Ovary (tissue), 9 donors: ENCODE measurements around the gene UMAD1. TPM values are rescaled to one million over a fixed set of nuclear protein-coding genes. Genes with fewer than 3 reads are reported as not detected.

Source experiments
- DNase-seq, 5 donors: peaks; one replicate each; pipeline ENCODE4 v3.0.0-alpha.2; 2019 to 2020
- H3K27ac ChIP-seq, 2 donors: fragments of 200-600 bp; one replicate each; pipeline versions ENCODE4 v1.5.1 to v1.8.0; 2019 to 2022
- H3K27me3 ChIP-seq: fragments of 200-600 bp; one replicate; pipeline ENCODE4 v1.8.0; 2022
- H3K36me3 ChIP-seq: fragments of 200-600 bp; sonication (generic); one replicate; pipeline ENCODE4 v1.5.1; 2019
- H3K4me1 ChIP-seq: one replicate; pipeline ENCODE4 v1.8.1; 2013; ENCODE audit warnings: mild to moderate bottlenecking, moderate library complexity; ENCODE audit not compliant: insufficient read depth
- H3K4me3 ChIP-seq: fragments of 200-600 bp; sonication (generic); one replicate; pipeline ENCODE4 v1.5.1; 2017
- H3K9me3 ChIP-seq, 2 donors: fragments of 200-600 bp in 1 of 2; sonication (generic) in 1 of 2; one replicate each; pipeline versions ENCODE4 v1.5.1 to v1.8.1; 2013 to 2019; ENCODE audit warnings: mild to moderate bottlenecking in 1 of 2, moderate library complexity in 1 of 2
- CTCF ChIP-seq, 3 donors: fragments of 450-650 bp in 2 of 3; fragments of 200-600 bp in 1 of 3; IDR thresholded peaks; one replicate each; pipeline versions ENCODE4 v1.5.1 to v1.8.0; 2016 to 2022; ENCODE audit warnings: antibody characterized with exemption in 3 of 3, mild to moderate bottlenecking in 1 of 3
- EP300 ChIP-seq: sonication (generic); formaldehyde crosslinking; IDR thresholded peaks from one replicate; pipeline ENCODE4 v1.6.1; 2017; ENCODE audit warnings: antibody characterized with exemption
- POLR2A ChIP-seq: fragments of 450-650 bp; IDR thresholded peaks from one replicate; pipeline ENCODE4 v1.6.1; 2017; ENCODE audit warnings: antibody characterized with exemption, mild to moderate bottlenecking, moderate library complexity
- WGBS, 3 donors: extraction: QIAGEN DNeasy Blood & Tissue Kit in 1 of 3; methylation state at CpG; one replicate each; pipeline versions ENCODE4 v1.1.5 to v1.1.7; 2013 to 2017; 5-methylcytosine and 5-hydroxymethylcytosine counted together
- intact Hi-C, 4 donors: fragments of 100-400 bp; cut with DNase I; formaldehyde crosslinking; loops; one replicate each; pipeline versions ENCODE4 v1.11.0 to v1.15.1; 2022 to 2023
- polyA plus RNA-seq, 2 donors: library from polyadenylated mRNA; stranded (reverse); fragments of 200-250 nt in 1 of 2; fragments of 350-450 nt in 1 of 2; fragmentation: Illumina TruSeq in 1 of 2; extraction: RNeasy Lipid Tissue Mini Kit (QIAGEN cat#74804) in 1 of 2; gene quantifications; one replicate each; pipeline ENCODE4 v1.2.3, GENCODE V29; 2013 to 2014
- total RNA-seq, 7 donors: library from RNA; depleted of rRNA in 2 of 7; stranded (reverse); fragments of >200 nt in 2 of 7; fragmentation: NEBNext Ultra II Directional in 3 of 7; extraction: Animal tissue kit (Norgen Biotek cat#: 25700) in 3 of 7; gene quantifications; one replicate each; pipeline versions ENCODE4 v1.1.0 to v1.2.4, GENCODE V29; 2016 to 2023
- donor health status: DM: no; HTN: no; CAD: no; lungs with moderate emphysema.
- donor health status: DM: no; HTN: no; CAD: no.
- donor health status: Bipolar disorder and iron deficiency.
- donor health status: DM: yes; HTN: yes; CAD: no.
- donor health status: DM: no; HTN: no; CAD: no.
- donor health status: DM: yes; HTN: yes; CAD: no.

Gene UMAD1
- total and polyA plus RNA-seq, 9 donors: 10.4 to 19.1 (median 16.2) TPM

- H3K36me3 ChIP-seq: no peaks in the 10 kb centered on the region
- H3K4me1 ChIP-seq: no peaks in the 10 kb centered on the region
- no peak for TF ChIP-seq CTCF (IDR thresholded peaks at IDR 0.05)
- TF ChIP-seq POLR2A: no peak
- no peak for TF ChIP-seq EP300
- no peaks in the 10 kb centered on the region for H3K27me3 ChIP-seq
- H3K9me3 ChIP-seq: no peaks in the 10 kb centered on the region
- 48 to 70% (median 64%) methylated on average over 4 of the region's 4 CpGs for WGBS, 3 donors
- no peak for DNase-seq
- intact Hi-C loops: no loop called here
- no peak overlapping the region for H3K4me3 ChIP-seq
- H3K27ac ChIP-seq: no peak overlapping the region
Measured at GRCh38 chr7:7897949-7898515, 257.5 kb downstream of the UMAD1 start.

- Histone ChIP-seq H3K4me3 (no peak overlapping the region), H3K4me1 (no peaks in the 10 kb centered on the region), H3K36me3 (no peaks in the 10 kb centered on the region), H3K27me3 (no peaks in the 10 kb centered on the region), H3K9me3 (no peaks in the 10 kb centered on the region), H3K27ac (no peak overlapping the region)
- intact Hi-C loops: no loop called here
- no peak for TF ChIP-seq POLR2A
- TF ChIP-seq EP300: no peak
- no peak for TF ChIP-seq CTCF (IDR thresholded peaks at IDR 0.05)
- 97 to 100% (median 100%) methylated on average over 2 of the region's 2 CpGs for WGBS, 3 donors
- no peak for DNase-seq
Measured at GRCh38 chr7:7902845-7903244, 262.3 kb downstream of the UMAD1 start.

- H3K27ac ChIP-seq: no peak overlapping the region
- H3K36me3 ChIP-seq: no peaks in the 10 kb centered on the region
- no peaks in the 10 kb centered on the region for H3K9me3 ChIP-seq
- WGBS, 3 donors: 96 to 98% (median 97%) methylated on average over 2 of the region's 2 CpGs
- H3K4me1 ChIP-seq: no peaks in the 10 kb centered on the region
- no peak for TF ChIP-seq POLR2A
- TF ChIP-seq EP300: no peak
- TF ChIP-seq CTCF (IDR thresholded peaks at IDR 0.05): no peak
- no peaks in the 10 kb centered on the region for H3K27me3 ChIP-seq
- H3K4me3 ChIP-seq: no peak overlapping the region
- DNase-seq: no peak
- intact Hi-C loops: no loop called here
Measured at GRCh38 chr7:7907306-7907705, 266.8 kb downstream of the UMAD1 start.

GRCh38 chr7:7908622-7909145 lies 268.1 kb downstream of the UMAD1 start:
- H3K27me3 ChIP-seq: no peaks in the 10 kb centered on the region
- no peak overlapping the region for H3K27ac ChIP-seq
- DNase-seq: no peak
- no peaks in the 10 kb centered on the region for H3K9me3 ChIP-seq
- peaks cover 3% of the 10 kb centered on the region for H3K4me1 ChIP-seq
- TF ChIP-seq EP300: no peak
- TF ChIP-seq POLR2A: no peak
- no peak for TF ChIP-seq CTCF (IDR thresholded peaks at IDR 0.05)
- 79 to 88% (median 85%) methylated on average over 3 of the region's 3 CpGs for WGBS, 3 donors
- H3K4me3 ChIP-seq: no peak overlapping the region
- intact Hi-C loops: no loop called here
- no peaks in the 10 kb centered on the region for H3K36me3 ChIP-seq
